Stimulated activated CD4-positive, alpha-beta T cell treated with anti-CD3 and anti-CD28 coated beads, Interleukin-1b, Interleukin-23, amount 100 ng/mL, for 24 hours (primary cell): ENCODE measurements around the gene TMOD1.
A peak's percentile ranks its signal among the peaks of the same experiment; 100 is the strongest.
"Not testable (repeated sequence)": the region's sequence is repeated elsewhere in the genome, so short reads cannot be mapped to it uniquely, and the experiment has no call there.

Experiments used
- DNase-seq, 4 experiments: peaks; one replicate each; pipeline ENCODE4 v3.0.0-alpha.2; 2020; ENCODE audit warnings: low read depth in 4 of 4, low spot score in 1 of 4

TMOD1 gene

GRCh38 chr9:97592126-97592525 lies 90.7 kb downstream of the TMOD1 start:
- DNase-seq, result no peak

GRCh38 chr9:97593960-97594359 lies 92.5 kb downstream of the TMOD1 start:
- no peak for DNase-seq

GRCh38 chr9:97594381-97594921 lies 93.0 kb downstream of the TMOD1 start:
- no peak for DNase-seq

GRCh38 chr9:97596906-97597305 lies 95.4 kb downstream of the TMOD1 start:
- DNase-seq, result no peak

GRCh38 chr9:97598461-97599288 lies 97.2 kb downstream of the TMOD1 start:
- DNase-seq, result peak; percentile 41 to 50 (median 46)

GRCh38 chr9:97599314-97599846 lies 97.9 kb downstream of the TMOD1 start:
- DNase-seq, result no peak

- DNase-seq, result no peak
Observed at GRCh38 chr9:97600531-97601227, 99.2 kb downstream of the TMOD1 start.

- no peak for DNase-seq
Observed at GRCh38 chr9:97601228-97601898, 99.9 kb downstream of the TMOD1 start.

GRCh38 chr9:97602430-97602829 lies 101.0 kb downstream of the TMOD1 start:
- DNase-seq, result no peak

- DNase-seq, result no peak
Observed at GRCh38 chr9:97604901-97605645, 103.6 kb downstream of the TMOD1 start.

- DNase-seq, result peak; percentile 24 to 36 (median 30)
Observed at GRCh38 chr9:97615439-97616072, 114.1 kb downstream of the TMOD1 start.

GRCh38 chr9:97617939-97618416 lies 116.5 kb downstream of the TMOD1 start:
- DNase-seq, result no peak

GRCh38 chr9:97620063-97620462 lies 118.6 kb downstream of the TMOD1 start:
- not testable (repeated sequence) for DNase-seq

GRCh38 chr9:97622483-97622882 lies 121.0 kb downstream of the TMOD1 start:
- not testable (repeated sequence) for DNase-seq

GRCh38 chr9:97623946-97624345 lies 122.5 kb downstream of the TMOD1 start:
- DNase-seq, result no peak

- no peak for DNase-seq
Observed at GRCh38 chr9:97625620-97626019, 124.2 kb downstream of the TMOD1 start.

GRCh38 chr9:97627624-97628023 lies 126.2 kb downstream of the TMOD1 start:
- DNase-seq, result no peak

- DNase-seq, result no peak
Observed at GRCh38 chr9:97628668-97629067, 127.2 kb downstream of the TMOD1 start.

GRCh38 chr9:97629156-97629555 lies 127.7 kb downstream of the TMOD1 start:
- DNase-seq, result no peak

GRCh38 chr9:97630591-97630990 lies 129.1 kb downstream of the TMOD1 start:
- DNase-seq, result no peak
